NT2/D1 (cell line): ENCODE measurements around the gene SGSM2.

ENCODE experiments used
- SUZ12 ChIP-seq: IDR thresholded peaks from 2 replicates; pipeline ENCODE4 v1.6.1; 2011; ENCODE audit not compliant: insufficient read length, insufficient read depth; ENCODE audit errors: extremely low read depth
- YY1 ChIP-seq: IDR thresholded peaks from 2 replicates; pipeline ENCODE4 v1.6.1; 2011; ENCODE audit not compliant: insufficient read length, insufficient read depth
- ZNF274 ChIP-seq: IDR thresholded peaks from 2 replicates; pipeline ENCODE4 v1.6.1; 2011; ENCODE audit warnings: mild to moderate bottlenecking, low read depth, low read length

GRCh38 chr17:2393174-2393953 lies 56.1 kb downstream of the SGSM2 start:
- no peak for TF ChIP-seq YY1
- no peak for TF ChIP-seq ZNF274
- TF ChIP-seq SUZ12 = no peak
